ENCODE data around the gene TNFRSF1B. TPM values are rescaled to one million over a fixed set of nuclear protein-coding genes. Genes with fewer than 3 reads are reported as not detected.

The TNFRSF1B gene
- total and polyA plus RNA-seq, 9 of the 15 experiments (the other 6 are each of a cell fraction or from before 2014, with no cell fraction given): 8.8 to 91.3 (median 36.0) TPM

DNA sequence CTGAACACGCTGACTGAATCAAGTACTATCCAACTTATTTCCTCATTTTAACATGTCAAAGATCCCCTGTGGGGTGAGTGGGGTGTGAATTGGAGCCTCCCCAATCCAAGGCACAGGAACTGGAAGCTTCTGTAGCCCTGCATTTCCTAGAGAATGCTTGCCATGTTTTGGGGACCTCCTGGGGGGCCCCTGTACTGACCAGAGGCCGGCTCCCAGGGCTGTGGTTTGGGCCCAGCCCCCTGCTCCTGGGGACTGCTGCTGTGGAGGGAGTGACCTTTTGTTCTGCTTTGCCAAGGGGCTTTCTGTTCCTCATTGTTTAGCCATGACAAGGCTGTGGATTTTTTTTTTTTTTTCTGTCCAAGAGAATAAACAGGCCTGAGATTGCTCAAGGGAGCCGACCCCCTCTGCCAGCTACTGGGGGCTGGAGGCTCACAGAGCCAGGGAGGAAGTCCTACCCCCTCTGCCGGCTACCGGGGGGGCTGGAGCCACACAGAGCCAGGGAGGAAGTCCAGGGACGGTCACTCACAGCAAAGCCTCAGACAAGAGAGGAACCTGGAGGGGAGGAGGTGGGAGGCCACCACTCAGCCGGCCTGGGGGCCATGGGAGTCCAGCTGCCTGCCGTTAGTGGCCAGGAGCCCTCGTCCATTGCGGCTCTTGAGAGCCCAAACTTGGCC lies 17.4 kb downstream of the TNFRSF1B start (continued):
- TF ChIP-seq ZFX (CRISPR knock-in tag; IDR thresholded peaks at IDR 0.05): no peak
- TF ChIP-seq SRF (CRISPR knock-in tag; IDR thresholded peaks at IDR 0.05): no peak
- no peak for TF ChIP-seq KDM2B (CRISPR knock-in tag; IDR thresholded peaks at IDR 0.05)
- no peak for TF ChIP-seq ZKSCAN1 (IDR thresholded peaks at IDR 0.05; ENCODE audit: low read depth, low read length)
- no peak for TF ChIP-seq RBM22 (IDR thresholded peaks at IDR 0.05; ENCODE audit: low read depth, low read length, poor library complexity, severe bottlenecking)
- TF ChIP-seq, protein P1, sequence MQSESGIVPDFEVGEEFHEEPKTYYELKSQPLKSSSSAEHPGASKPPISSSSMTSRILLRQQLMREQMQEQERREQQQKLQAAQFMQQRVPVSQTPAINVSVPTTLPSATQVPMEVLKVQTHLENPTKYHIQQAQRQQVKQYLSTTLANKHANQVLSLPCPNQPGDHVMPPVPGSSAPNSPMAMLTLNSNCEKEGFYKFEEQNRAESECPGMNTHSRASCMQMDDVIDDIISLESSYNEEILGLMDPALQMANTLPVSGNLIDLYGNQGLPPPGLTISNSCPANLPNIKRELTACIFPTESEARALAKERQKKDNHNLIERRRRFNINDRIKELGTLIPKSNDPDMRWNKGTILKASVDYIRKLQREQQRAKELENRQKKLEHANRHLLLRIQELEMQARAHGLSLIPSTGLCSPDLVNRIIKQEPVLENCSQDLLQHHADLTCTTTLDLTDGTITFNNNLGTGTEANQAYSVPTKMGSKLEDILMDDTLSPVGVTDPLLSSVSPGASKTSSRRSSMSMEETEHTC (IDR thresholded peaks at IDR 0.05): no peak
- no peak for TF ChIP-seq SIRT6 (IDR thresholded peaks at IDR 0.05; ENCODE audit: low read depth, low read length)

DNA sequence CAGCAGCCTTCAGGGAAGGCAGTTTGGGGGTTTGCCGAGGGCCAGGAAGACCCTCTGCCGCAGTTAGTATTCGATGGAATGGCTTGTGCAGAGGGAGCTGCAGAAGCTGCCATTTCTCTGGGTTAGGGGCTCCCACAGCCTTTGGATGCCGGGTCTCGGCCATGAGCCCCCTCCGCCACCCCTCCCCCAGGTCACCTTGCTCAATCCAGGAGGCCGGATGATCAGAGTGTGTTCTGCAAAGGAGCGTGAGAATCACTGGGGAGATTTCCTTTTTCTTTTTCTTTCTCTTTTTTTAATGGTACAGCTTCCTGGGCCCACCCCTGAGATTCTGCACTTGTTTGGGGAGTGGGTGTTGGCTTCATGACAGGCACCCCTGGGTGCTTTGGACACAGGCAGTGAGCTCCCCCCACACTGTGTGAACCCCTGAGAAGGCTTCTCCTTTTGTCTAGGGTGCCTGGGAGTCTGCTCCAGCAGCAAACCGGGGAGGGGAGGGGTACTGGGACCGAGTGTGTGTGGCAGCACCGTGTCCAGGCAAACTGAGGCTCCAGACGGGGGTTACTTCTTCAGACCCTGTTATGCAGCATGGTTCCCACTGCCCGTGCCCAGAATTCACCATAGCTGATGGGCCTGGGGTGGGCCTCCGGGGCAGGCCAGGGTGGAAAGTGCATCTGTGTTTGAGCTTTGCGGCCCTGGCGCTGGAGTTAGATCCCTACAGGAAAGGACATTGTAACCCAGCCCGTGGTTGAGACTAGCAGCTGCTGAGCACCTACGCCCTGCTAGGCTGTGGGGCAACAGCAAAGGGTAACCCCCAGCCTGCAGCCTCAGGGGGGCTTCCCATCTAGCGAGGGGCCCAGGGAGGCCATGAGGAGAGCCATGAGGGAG lies 18.5 kb downstream of the TNFRSF1B start:
- H3K9me3 ChIP-seq (replicated peaks; ENCODE audit: control insufficient read depth, insufficient read depth, low read depth, low read length): no peaks in the 10 kb centered on the region
- H3K27ac ChIP-seq (ENCODE audit: extremely low read depth, low read depth, low read length): no peak overlapping the region
- H3K27me3 ChIP-seq (ENCODE audit: control insufficient read depth in 2 of 2, insufficient read depth in 2 of 2, low read length in 2 of 2): no peaks in the 10 kb centered on the region
- FAIRE-seq (no peak), DNase-seq (ENCODE audit: extremely low read depth in 1 of 4, low spot score in 3 of 4) (no peak), ATAC-seq (no peak)
- H3K79me2 ChIP-seq (ENCODE audit: control insufficient read depth, insufficient read depth, low read length): peaks cover 30% of the 10 kb centered on the region
- H3K9me1 ChIP-seq (ENCODE audit: control insufficient read depth, insufficient read depth, low read length): no peaks in the 10 kb centered on the region
- H4K20me1 ChIP-seq (replicated peaks; ENCODE audit: control insufficient read depth, insufficient read depth, low read length): peaks cover 62% of the 10 kb centered on the region
- H3K4me2 ChIP-seq (ENCODE audit: insufficient read depth, low read length): no peak overlapping the region
- H3K9ac ChIP-seq (ENCODE audit: insufficient read depth in 1 of 2, low read depth in 2 of 2, low read length in 2 of 2): peak overlapping the region in 1 of 2 experiments; percentile 53; a peak in 2 of 4 replicates
- 84% methylated on average over 19 of the region's 19 CpGs for WGBS (ENCODE audit: insufficient coverage, low coverage, missing lambda C conversion rate)
- intact Hi-C loops (cut with micrococcal nuclease) (no loop called here), in situ Hi-C loops (cut with MboI) (no loop called here)
- H3K4me3 ChIP-seq: no peak overlapping the region
- CTCF ChIA-PET (ENCODE audit: low intra/inter-chr PET ratio): no interaction called here
- peaks cover 8 to 35% of the 10 kb centered on the region in 2 experiments; a peak in 3 of 5 replicates for H3K4me1 ChIP-seq (replicated peaks in 1 of 2; ENCODE audit: control insufficient read depth in 2 of 2, insufficient read depth in 2 of 2, low read length in 2 of 2)
- no TSS peak for BruUV-seq (replicated peaks)
- H3K36me3 ChIP-seq (ENCODE audit: control insufficient read depth, insufficient read depth, low read length): peaks cover 20% of the 10 kb centered on the region
- H2AFZ ChIP-seq (ENCODE audit: low read depth, low read length): no peak overlapping the region
- POLR2A ChIA-PET: no interaction called here
- TF ChIP-seq PYGO2 (tag; IDR thresholded peaks at IDR 0.05) (no peak), ZNF134 (CRISPR knock-in tag; conservative IDR thresholded peaks at IDR 0.05) (no peak), HDAC8 (tag; IDR thresholded peaks at IDR 0.05) (no peak), L3MBTL2 (IDR thresholded peaks at IDR 0.05) (no peak), JUN (IDR thresholded peaks at IDR 0.05; ENCODE audit: borderline replicate concordance, low read depth, low read length) (no peak), JUN (CRISPR knock-in tag; IDR thresholded peaks at IDR 0.05; ENCODE audit: borderline replicate concordance) (no peak), BMI1 (IDR thresholded peaks at IDR 0.05; ENCODE audit: low read length) (no peak), XRCC4 (IDR thresholded peaks at IDR 0.05; ENCODE audit: extremely low read depth, insufficient read depth, insufficient read length) (no peak)
